NB4 (cell line): Measurements from ENCODE around the gene TACC2.

Source experiments
- CTCF ChIP-seq: IDR thresholded peaks from one replicate; pipeline ENCODE4 v1.5.1; 2012; ENCODE audit warnings: low read depth, low read length
- MYC ChIP-seq: IDR thresholded peaks from 2 replicates; pipeline ENCODE4 v1.6.1; 2011; ENCODE audit warnings: low read depth, low read length

DNA sequence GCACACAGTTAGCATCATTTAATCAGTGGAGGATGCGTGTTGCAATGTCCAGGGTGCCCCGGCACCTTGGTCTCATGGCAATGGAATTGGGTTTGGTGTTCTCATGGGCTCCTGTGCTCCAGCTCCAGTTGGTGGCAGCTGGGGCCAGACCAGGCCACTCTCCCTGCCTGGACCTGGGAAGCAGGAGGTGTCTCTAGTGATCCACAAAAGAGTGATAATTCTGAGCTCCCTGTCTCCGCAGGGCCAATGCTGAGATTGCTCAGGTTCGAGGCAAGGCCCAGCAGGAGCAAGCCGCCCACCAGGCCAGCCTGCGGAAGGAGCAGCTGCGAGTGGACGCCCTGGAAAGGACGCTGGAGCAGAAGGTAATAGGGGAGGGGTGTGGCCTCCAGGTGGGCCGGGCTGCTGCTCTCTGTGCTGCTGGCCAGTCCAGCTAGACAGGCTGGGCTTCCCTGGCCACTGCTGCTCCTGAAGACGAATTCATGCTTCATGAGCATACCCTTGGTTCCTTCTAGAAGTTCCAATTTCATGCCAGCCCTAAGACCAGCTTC lies 260.4 kb downstream of the TACC2 start:
- TF ChIP-seq CTCF (no peak), MYC (no peak)
